Cardiac fibroblast (primary cell): ENCODE measurements around the gene RANBP3.
"Not testable (repeated sequence)": the region's sequence is repeated elsewhere in the genome, so short reads cannot be mapped to it uniquely, and the experiment has no call there.

Experiments used
- DNase-seq, 2 donors: peaks; one replicate each; pipeline versions ENCODE4 v3.0.0 to v3.0.0-alpha.2; 2010; ENCODE audit warnings: low read depth in 2 of 2
- H3K4me3 ChIP-seq, 2 donors: replicated peaks in 1 of 2; 1 replicate in 1 of 2; 2 replicates in 1 of 2; pipeline ENCODE4 v1.5.1; 2011; ENCODE audit warnings: low read depth in 2 of 2, low read length in 2 of 2, mild to moderate bottlenecking in 2 of 2, moderate library complexity in 1 of 2
- TF ChIP-seq, protein P1 (sequence below): IDR thresholded peaks from one replicate; pipeline ENCODE4 v1.5.1; 2011; ENCODE audit warnings: low read depth, mild to moderate bottlenecking, low read length, inconsistent platforms

RANBP3 gene

DNA sequence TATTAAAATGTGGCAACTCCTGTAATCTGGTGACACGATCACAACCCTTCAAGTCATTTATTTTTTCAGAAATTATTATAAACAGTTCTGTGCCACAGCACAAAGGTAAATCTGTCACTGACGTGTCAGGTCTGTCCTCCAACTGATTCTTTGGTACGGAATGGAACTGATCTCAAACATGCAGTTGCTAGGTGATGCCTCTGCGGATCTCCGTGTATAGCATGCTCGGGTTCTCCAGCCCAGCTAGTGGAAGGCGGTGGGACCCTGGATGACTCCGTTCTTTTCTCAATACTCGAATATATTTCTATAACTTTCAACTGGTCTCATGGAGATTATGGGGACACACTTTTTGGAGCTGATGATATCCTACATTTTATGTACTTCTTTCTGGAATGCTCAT is 11.0 kb downstream of the RANBP3 start:
- TF ChIP-seq, protein P1, sequence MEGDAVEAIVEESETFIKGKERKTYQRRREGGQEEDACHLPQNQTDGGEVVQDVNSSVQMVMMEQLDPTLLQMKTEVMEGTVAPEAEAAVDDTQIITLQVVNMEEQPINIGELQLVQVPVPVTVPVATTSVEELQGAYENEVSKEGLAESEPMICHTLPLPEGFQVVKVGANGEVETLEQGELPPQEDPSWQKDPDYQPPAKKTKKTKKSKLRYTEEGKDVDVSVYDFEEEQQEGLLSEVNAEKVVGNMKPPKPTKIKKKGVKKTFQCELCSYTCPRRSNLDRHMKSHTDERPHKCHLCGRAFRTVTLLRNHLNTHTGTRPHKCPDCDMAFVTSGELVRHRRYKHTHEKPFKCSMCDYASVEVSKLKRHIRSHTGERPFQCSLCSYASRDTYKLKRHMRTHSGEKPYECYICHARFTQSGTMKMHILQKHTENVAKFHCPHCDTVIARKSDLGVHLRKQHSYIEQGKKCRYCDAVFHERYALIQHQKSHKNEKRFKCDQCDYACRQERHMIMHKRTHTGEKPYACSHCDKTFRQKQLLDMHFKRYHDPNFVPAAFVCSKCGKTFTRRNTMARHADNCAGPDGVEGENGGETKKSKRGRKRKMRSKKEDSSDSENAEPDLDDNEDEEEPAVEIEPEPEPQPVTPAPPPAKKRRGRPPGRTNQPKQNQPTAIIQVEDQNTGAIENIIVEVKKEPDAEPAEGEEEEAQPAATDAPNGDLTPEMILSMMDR: no peak
- no peak for DNase-seq
- H3K4me3 ChIP-seq: no peak overlapping the region

DNA sequence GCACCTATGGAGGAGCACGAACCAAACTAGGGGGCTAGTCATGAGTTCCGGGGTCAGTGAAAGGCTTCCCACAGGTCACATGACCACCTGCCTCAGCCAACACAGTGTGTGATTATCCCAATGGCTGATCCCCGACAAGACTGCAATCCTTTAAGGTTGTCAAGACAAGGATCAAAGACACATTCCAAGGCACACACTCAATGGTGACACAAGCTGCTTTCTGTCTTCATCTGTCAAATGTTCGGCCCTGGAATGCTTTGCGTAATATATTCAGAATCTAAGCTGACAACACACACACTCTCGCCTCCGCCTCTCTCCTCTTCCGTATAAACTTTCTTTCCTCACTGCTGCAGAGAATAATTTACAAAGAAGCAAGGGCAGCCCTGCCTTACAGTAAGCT is 11.7 kb downstream of the RANBP3 start:
- H3K4me3 ChIP-seq: no peak overlapping the region
- TF ChIP-seq, protein P1: no peak
- peak; percentile 71 to 91 for DNase-seq

DNA sequence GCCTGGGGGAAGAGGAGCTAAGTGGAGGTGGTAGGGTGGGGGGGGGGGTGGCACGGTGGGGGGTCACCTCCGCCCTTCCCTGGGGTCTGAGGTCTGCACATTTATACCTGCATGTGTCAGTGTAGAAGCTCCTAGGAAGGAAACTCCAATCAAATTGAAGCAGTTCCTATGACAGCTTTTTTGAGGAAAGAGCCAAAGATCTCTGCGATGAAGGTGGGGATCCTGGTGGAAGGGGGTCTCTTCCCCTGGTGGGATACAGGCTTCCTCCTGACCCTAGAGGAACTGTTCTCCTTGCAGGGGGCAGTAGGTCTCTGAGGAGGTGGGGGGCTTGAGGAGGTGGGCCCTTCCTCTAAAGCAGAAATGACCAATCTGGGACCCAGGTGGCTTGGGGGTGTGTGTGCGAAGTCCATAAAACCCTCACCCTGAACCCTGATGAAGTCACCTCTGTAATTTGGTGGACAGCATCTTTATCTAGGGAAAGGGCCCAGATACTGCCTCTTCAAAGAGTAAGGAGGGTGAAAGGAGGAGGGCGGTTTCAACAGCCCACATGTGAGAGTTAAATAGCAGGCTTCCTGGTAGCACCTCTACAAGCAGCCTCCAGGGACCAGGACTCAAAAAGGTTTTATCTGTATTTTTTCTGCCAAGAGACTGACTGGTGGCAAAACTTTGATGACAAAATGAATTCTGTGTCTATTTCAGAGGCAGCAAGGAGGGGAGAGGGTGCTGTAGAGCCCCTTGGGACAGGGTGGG is 12.9 kb downstream of the RANBP3 start:
- TF ChIP-seq, protein P1: no peak
- H3K4me3 ChIP-seq: no peak overlapping the region

DNA sequence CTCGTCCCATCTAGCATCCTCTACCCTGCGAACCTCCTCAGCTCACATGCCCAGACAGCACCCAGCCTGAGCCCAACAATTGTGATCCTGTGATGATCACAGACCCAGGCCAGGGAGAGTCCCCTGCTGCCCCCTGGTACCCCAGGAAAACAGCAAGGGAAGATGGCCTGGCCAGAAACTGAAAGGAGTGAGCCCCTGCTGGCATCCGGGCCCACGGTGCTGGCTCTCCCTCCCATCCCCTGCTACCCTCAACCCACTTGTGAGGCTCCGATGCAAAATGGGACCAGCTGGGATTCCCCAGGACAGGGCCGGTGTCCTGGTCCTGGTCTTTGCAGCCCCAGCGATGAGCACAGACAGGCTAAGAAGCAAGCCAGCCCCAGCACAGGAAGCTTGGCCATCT is 14.1 kb downstream of the RANBP3 start:
- TF ChIP-seq, protein P1: no peak
- no peak overlapping the region for H3K4me3 ChIP-seq
- no peak for DNase-seq

More for the DNA sequence above, 12.9 kb downstream of the RANBP3 start:
- no peak for DNase-seq

DNA sequence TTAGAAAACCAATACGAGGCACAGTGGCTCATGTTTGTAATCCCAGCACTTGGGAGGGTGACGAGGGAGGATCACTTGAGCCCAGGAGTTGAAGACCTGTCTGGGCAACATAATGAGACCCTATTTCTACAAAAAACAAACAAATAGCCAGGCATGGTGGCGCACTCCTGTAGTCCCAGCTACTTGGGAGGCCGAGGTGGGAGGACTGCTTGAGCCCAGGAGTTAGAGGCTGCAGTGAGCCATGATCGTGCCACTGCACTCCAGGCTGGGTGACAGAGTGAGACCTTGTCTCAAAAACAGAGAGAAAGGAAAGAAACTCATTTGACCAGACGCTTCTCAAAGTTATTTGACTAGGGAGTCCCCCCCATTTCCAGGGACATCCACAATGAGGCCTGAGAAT is 14.7 kb downstream of the RANBP3 start:
- not testable (repeated sequence) for DNase-seq, H3K4me3 ChIP-seq

DNA sequence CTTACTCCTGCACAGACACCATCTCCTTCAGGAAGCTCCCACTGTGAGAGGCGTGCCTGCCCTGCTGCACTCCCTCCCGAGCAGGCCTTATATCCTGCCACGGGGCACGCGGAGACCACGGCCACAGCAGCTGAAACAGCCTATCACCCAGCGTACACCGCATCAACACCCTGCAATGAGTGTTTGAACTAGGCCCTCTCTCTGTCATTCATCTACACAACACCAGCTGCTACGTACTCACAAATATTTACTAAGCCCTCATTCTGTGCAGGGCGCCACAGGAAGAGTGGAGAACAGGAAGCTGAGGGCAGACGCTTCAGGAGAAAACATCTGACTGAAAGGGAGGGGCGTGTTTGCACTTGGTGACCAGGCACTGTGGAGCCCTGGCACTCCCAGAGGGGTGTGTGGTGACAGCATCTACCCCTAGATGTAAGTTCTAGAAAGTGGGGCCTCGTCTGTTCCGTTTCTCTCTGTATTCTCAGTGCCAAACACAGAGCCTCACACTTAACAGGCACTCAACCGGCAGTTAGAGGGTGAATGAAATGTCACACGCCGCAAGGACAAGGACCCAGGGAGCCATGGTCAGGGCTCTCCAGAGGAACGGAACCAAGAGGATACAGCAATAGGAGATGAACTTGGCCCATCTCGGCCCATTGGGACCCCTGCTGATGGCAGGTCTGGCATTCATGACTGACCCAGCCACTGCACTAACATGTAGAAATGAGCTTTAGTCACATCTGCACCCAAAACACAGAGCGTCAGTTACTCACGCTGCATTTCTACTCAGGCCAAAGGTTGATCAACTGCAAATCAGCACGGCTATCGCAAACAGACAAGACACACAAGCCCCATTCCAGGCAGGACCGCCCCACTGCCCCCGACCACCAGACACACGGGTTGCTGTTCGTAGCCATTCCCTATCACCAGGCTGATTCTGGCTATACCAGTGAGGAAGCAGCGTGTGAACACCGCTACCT is 15.7 kb downstream of the RANBP3 start:
- DNase-seq: peak; percentile 69 to 75
- TF ChIP-seq, protein P1: no peak
- H3K4me3 ChIP-seq: no peak overlapping the region

DNA sequence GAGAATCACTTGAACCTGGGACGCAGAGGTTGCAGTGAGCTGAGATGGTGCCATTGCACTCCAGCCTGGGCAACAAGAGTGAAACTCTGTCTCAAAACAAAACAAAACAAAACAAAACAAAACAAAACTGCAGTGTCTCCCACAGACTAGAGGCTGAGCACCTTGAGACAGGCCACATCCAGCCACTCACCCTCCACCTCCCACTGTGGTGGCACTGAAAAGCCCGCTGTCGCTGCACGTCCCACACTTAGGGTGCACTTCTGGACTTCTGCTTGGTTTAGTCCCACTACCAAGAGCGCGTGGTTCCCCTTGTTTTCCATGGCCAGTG is 16.3 kb downstream of the RANBP3 start:
- DNase-seq, H3K4me3 ChIP-seq: not testable (repeated sequence)
